ENCODE data around the gene POGZ. TPM values are rescaled to one million over a fixed set of nuclear protein-coding genes. Genes with fewer than 3 reads are reported as not detected.

The POGZ gene
- total RNA-seq, 1 experiment from 2014 or later = 98.4 TPM

GRCh38 chr1:151501474-151501873, 42.2 kb upstream of the POGZ start:
- ChIA-PET CTCF (no interaction called here), POLR2A (ENCODE audit: low non-redundant PET) (no interaction called here)
- Histone ChIP-seq H3K27ac (ENCODE audit: low read depth, low read length, poor library complexity, severe bottlenecking) (no peak overlapping the region), H3K9me3 (ENCODE audit: low read depth, low read length, poor library complexity, severe bottlenecking) (no peaks in the 10 kb centered on the region), H3K4me3 (ENCODE audit: low read depth, low read length, poor library complexity, severe bottlenecking) (no peak overlapping the region), H3K4me1 (ENCODE audit: insufficient read depth, low read length, poor library complexity, severe bottlenecking) (no peaks in the 10 kb centered on the region), H3K27me3 (replicated peaks; ENCODE audit: insufficient read depth, low read depth, low read length, poor library complexity) (no peaks in the 10 kb centered on the region), H3K36me3 (ENCODE audit: insufficient read depth, low read length, poor library complexity, severe bottlenecking) (no peaks in the 10 kb centered on the region)
- intact Hi-C loops (cut with micrococcal nuclease; ENCODE audit: unreplicated experiment) = no loop called here
- TF ChIP-seq CTCF (conservative IDR thresholded peaks at IDR 0.05; ENCODE audit: low read depth, low read length) = peak; percentile 25; the same call in 1 of the 2 replicates
- no peak for TF ChIP-seq EZH2 (IDR thresholded peaks at IDR 0.05; ENCODE audit: borderline replicate concordance, low read depth, low read length, poor library complexity, severe bottlenecking)
- DNase-seq (ENCODE audit: low spot score) = no peak
- no TSS peak for BruUV-seq (replicated peaks)

DNA sequence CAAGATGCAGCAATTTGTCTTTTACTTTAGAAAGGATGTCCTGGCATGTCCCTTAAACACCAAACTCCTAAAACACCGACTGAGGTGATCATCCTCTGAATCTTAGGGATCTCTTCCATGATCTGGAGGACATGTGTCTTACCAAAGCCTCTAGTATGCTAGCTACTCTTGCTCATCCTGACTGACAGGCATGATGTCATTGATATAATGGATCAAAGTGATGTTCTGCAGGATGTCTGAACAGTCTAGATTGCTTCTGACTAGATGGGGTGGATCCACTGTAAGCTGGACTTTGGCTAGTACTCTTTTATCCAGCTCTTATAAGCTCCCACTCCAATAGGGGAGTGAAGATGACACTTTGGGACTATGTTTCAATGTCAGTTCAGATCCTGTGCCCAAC, 40.6 kb upstream of the POGZ start:
- ChIA-PET CTCF (no interaction called here), POLR2A (ENCODE audit: low non-redundant PET) (no interaction called here)
- no peaks in the 10 kb centered on the region for H3K9me3 ChIP-seq (ENCODE audit: low read depth, low read length, poor library complexity, severe bottlenecking)
- no peak overlapping the region for H3K27ac ChIP-seq (ENCODE audit: low read depth, low read length, poor library complexity, severe bottlenecking)
- H3K36me3 ChIP-seq (ENCODE audit: insufficient read depth, low read length, poor library complexity, severe bottlenecking) = no peaks in the 10 kb centered on the region
- H3K27me3 ChIP-seq (replicated peaks; ENCODE audit: insufficient read depth, low read depth, low read length, poor library complexity) = no peaks in the 10 kb centered on the region
- no peak for TF ChIP-seq EZH2 (IDR thresholded peaks at IDR 0.05; ENCODE audit: borderline replicate concordance, low read depth, low read length, poor library complexity, severe bottlenecking)
- no peak for DNase-seq (ENCODE audit: low spot score)
- no peak overlapping the region for H3K4me3 ChIP-seq (ENCODE audit: low read depth, low read length, poor library complexity, severe bottlenecking)
- no TSS peak for BruUV-seq (replicated peaks)
- intact Hi-C loops (cut with micrococcal nuclease; ENCODE audit: unreplicated experiment) = no loop called here
- H3K4me1 ChIP-seq (ENCODE audit: insufficient read depth, low read length, poor library complexity, severe bottlenecking) = peaks cover 8% of the 10 kb centered on the region

DNA sequence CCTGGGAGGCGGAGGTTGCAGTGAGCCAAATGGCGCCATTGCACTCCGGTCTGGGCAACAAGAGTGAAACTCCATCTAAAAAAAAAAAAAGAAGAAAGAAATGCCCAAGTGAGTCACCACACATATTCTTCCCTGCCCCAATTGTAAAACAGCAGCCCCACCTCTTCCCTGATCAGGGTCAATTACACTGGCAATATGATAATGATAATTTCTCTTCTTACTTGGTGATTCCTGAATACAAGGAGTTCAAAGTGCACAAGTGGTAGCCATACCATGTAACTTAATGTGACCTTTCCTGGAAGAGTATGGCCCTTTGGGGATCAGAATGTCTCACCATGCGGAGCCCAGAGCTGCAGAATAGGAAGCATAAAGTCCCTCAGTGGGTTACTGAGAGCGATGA, 40.1 kb upstream of the POGZ start:
- no peaks in the 10 kb centered on the region for H3K36me3 ChIP-seq (ENCODE audit: insufficient read depth, low read length, poor library complexity, severe bottlenecking)
- no peak for DNase-seq (ENCODE audit: low spot score)
- H3K4me1 ChIP-seq (ENCODE audit: insufficient read depth, low read length, poor library complexity, severe bottlenecking) = peaks cover 14% of the 10 kb centered on the region
- no peaks in the 10 kb centered on the region for H3K9me3 ChIP-seq (ENCODE audit: low read depth, low read length, poor library complexity, severe bottlenecking)
- no peak overlapping the region for H3K27ac ChIP-seq (ENCODE audit: low read depth, low read length, poor library complexity, severe bottlenecking)
- ChIA-PET POLR2A (ENCODE audit: low non-redundant PET) (no interaction called here), CTCF (no interaction called here)
- no peak for TF ChIP-seq EZH2 (IDR thresholded peaks at IDR 0.05; ENCODE audit: borderline replicate concordance, low read depth, low read length, poor library complexity, severe bottlenecking)
- no peak for TF ChIP-seq CTCF (conservative IDR thresholded peaks at IDR 0.05; ENCODE audit: low read depth, low read length)
- intact Hi-C loops (cut with micrococcal nuclease; ENCODE audit: unreplicated experiment) = no loop called here
- no peaks in the 10 kb centered on the region for H3K27me3 ChIP-seq (replicated peaks; ENCODE audit: insufficient read depth, low read depth, low read length, poor library complexity)
- no peak overlapping the region for H3K4me3 ChIP-seq (ENCODE audit: low read depth, low read length, poor library complexity, severe bottlenecking)
- no TSS peak for BruUV-seq (replicated peaks)

GRCh38 chr1:151495316-151495715, 36.0 kb upstream of the POGZ start:
- DNase-seq (ENCODE audit: low spot score) = no peak
- intact Hi-C loops (cut with micrococcal nuclease; ENCODE audit: unreplicated experiment) = no loop called here
- Histone ChIP-seq H3K4me3 (ENCODE audit: low read depth, low read length, poor library complexity, severe bottlenecking) (no peak overlapping the region), H3K9me3 (ENCODE audit: low read depth, low read length, poor library complexity, severe bottlenecking) (no peaks in the 10 kb centered on the region), H3K27me3 (replicated peaks; ENCODE audit: insufficient read depth, low read depth, low read length, poor library complexity) (no peaks in the 10 kb centered on the region), H3K4me1 (ENCODE audit: insufficient read depth, low read length, poor library complexity, severe bottlenecking) (peaks cover 19% of the 10 kb centered on the region), H3K27ac (ENCODE audit: low read depth, low read length, poor library complexity, severe bottlenecking) (peak overlapping the region; percentile 38), H3K36me3 (ENCODE audit: insufficient read depth, low read length, poor library complexity, severe bottlenecking) (no peaks in the 10 kb centered on the region)
- no TSS peak for BruUV-seq (replicated peaks)
- CTCF ChIA-PET = interaction anchor here (0.7 kb wide), 1 partner anchor 175 kb away, joined by 10 read pairs; no protein-coding TSS in a partner anchor
- POLR2A ChIA-PET (ENCODE audit: low non-redundant PET) = no interaction called here
- TF ChIP-seq CTCF (conservative IDR thresholded peaks at IDR 0.05; ENCODE audit: low read depth, low read length) (no peak), EZH2 (IDR thresholded peaks at IDR 0.05; ENCODE audit: borderline replicate concordance, low read depth, low read length, poor library complexity, severe bottlenecking) (no peak)
